Adipocyte (in vitro differentiated cells): ENCODE measurements around the gene PRSS50.

Source experiments
- DNase-seq: peaks from one replicate; pipeline ENCODE4 v3.0.0-alpha.2; 2015; ENCODE audit warnings: low read depth
- H3K27me3 ChIP-seq: replicated peaks from 2 replicates; pipeline ENCODE4 v1.7.0; 2013; ENCODE audit warnings: mild to moderate bottlenecking, low read length, moderate library complexity; ENCODE audit not compliant: control insufficient read depth, insufficient read depth
- H3K36me3 ChIP-seq: 2 replicates; pipeline ENCODE4 v1.7.0; 2013; ENCODE audit warnings: low read length, mild to moderate bottlenecking, moderate library complexity; ENCODE audit not compliant: control insufficient read depth, insufficient read depth, severe bottlenecking
- H3K4me1 ChIP-seq: 2 replicates; pipeline ENCODE4 v1.7.0; 2013; ENCODE audit warnings: mild to moderate bottlenecking, low read length, moderate library complexity; ENCODE audit not compliant: control insufficient read depth, insufficient read depth
- H3K4me3 ChIP-seq: 2 replicates; pipeline ENCODE4 v1.7.0; 2013; ENCODE audit warnings: mild to moderate bottlenecking, low read length, moderate library complexity
- H3K9ac ChIP-seq: 2 replicates; pipeline ENCODE4 v1.7.0; 2013; ENCODE audit warnings: mild to moderate bottlenecking, low read length, moderate library complexity
- H3K9me3 ChIP-seq: 2 replicates; pipeline ENCODE4 v1.7.0; 2013; ENCODE audit warnings: mild to moderate bottlenecking, low read length, moderate library complexity; ENCODE audit not compliant: control insufficient read depth

PRSS50 gene

GRCh38 chr3:46680298-46680826, 37.3 kb downstream of the PRSS50 start:
- DNase-seq: no peak
- H3K9ac ChIP-seq: no peak overlapping the region
- H3K4me3 ChIP-seq: no peak overlapping the region
- H3K36me3 ChIP-seq: no peaks in the 10 kb centered on the region
- peaks cover 18% of the 10 kb centered on the region for H3K4me1 ChIP-seq
- H3K9me3 ChIP-seq: no peaks in the 10 kb centered on the region
- H3K27me3 ChIP-seq: no peaks in the 10 kb centered on the region

- Histone ChIP-seq H3K9me3 (no peaks in the 10 kb centered on the region), H3K27me3 (no peaks in the 10 kb centered on the region), H3K4me1 (peaks cover 18% of the 10 kb centered on the region), H3K4me3 (no peak overlapping the region), H3K9ac (no peak overlapping the region), H3K36me3 (no peaks in the 10 kb centered on the region)
- no peak for DNase-seq
Observed at GRCh38 chr3:46679681-46680080, 38.0 kb downstream of the PRSS50 start.

- Histone ChIP-seq H3K4me3 (no peak overlapping the region), H3K4me1 (peaks cover 18% of the 10 kb centered on the region), H3K27me3 (no peaks in the 10 kb centered on the region), H3K36me3 (no peaks in the 10 kb centered on the region), H3K9ac (no peak overlapping the region), H3K9me3 (no peaks in the 10 kb centered on the region)
- DNase-seq: no peak
Observed at GRCh38 chr3:46678280-46678679, 39.4 kb downstream of the PRSS50 start.

- no peak for DNase-seq
- Histone ChIP-seq H3K9me3 (no peaks in the 10 kb centered on the region), H3K4me3 (no peak overlapping the region), H3K36me3 (no peaks in the 10 kb centered on the region), H3K27me3 (no peaks in the 10 kb centered on the region), H3K4me1 (peaks cover 18% of the 10 kb centered on the region), H3K9ac (no peak overlapping the region)
Observed at GRCh38 chr3:46677411-46677726, 40.3 kb downstream of the PRSS50 start.

GRCh38 chr3:46676601-46677410, 40.9 kb downstream of the PRSS50 start:
- DNase-seq: no peak
- Histone ChIP-seq H3K4me1 (peaks cover 18% of the 10 kb centered on the region), H3K4me3 (no peak overlapping the region), H3K36me3 (no peaks in the 10 kb centered on the region), H3K9ac (no peak overlapping the region), H3K9me3 (no peaks in the 10 kb centered on the region), H3K27me3 (peaks cover 5% of the 10 kb centered on the region)

GRCh38 chr3:46675843-46676567, 41.7 kb downstream of the PRSS50 start:
- Histone ChIP-seq H3K4me3 (no peak overlapping the region), H3K27me3 (peaks cover 9% of the 10 kb centered on the region)
- peak; percentile 22 for DNase-seq

GRCh38 chr3:46675426-46675825, 42.2 kb downstream of the PRSS50 start:
- peaks cover 18% of the 10 kb centered on the region for H3K4me1 ChIP-seq
- no peaks in the 10 kb centered on the region for H3K9me3 ChIP-seq
- peaks cover 12% of the 10 kb centered on the region for H3K27me3 ChIP-seq
- no peak for DNase-seq
- H3K36me3 ChIP-seq: no peaks in the 10 kb centered on the region
- H3K9ac ChIP-seq: no peak overlapping the region
- H3K4me3 ChIP-seq: no peak overlapping the region

More at GRCh38 chr3:46675843-46676567, 41.7 kb downstream of the PRSS50 start:
- peaks cover 18% of the 10 kb centered on the region for H3K4me1 ChIP-seq
- H3K9ac ChIP-seq: no peak overlapping the region
- H3K9me3 ChIP-seq: no peaks in the 10 kb centered on the region
- H3K36me3 ChIP-seq: no peaks in the 10 kb centered on the region

- Histone ChIP-seq H3K27me3 (peaks cover 13% of the 10 kb centered on the region), H3K4me3 (no peak overlapping the region), H3K9ac (no peak overlapping the region), H3K4me1 (peaks cover 18% of the 10 kb centered on the region), H3K9me3 (no peaks in the 10 kb centered on the region), H3K36me3 (no peaks in the 10 kb centered on the region)
- no peak for DNase-seq
Observed at GRCh38 chr3:46674031-46674845, 43.4 kb downstream of the PRSS50 start.

- no peaks in the 10 kb centered on the region for H3K9me3 ChIP-seq
- DNase-seq: no peak
- peaks cover 13% of the 10 kb centered on the region for H3K27me3 ChIP-seq
- H3K36me3 ChIP-seq: no peaks in the 10 kb centered on the region
- H3K4me3 ChIP-seq: no peak overlapping the region
- peaks cover 18% of the 10 kb centered on the region for H3K4me1 ChIP-seq
- H3K9ac ChIP-seq: no peak overlapping the region
Observed at GRCh38 chr3:46673151-46674030, 44.3 kb downstream of the PRSS50 start.

GRCh38 chr3:46672349-46672695, 45.3 kb downstream of the PRSS50 start:
- Histone ChIP-seq H3K27me3 (peaks cover 13% of the 10 kb centered on the region), H3K9me3 (no peaks in the 10 kb centered on the region), H3K4me1 (peaks cover 12% of the 10 kb centered on the region), H3K4me3 (no peak overlapping the region), H3K36me3 (no peaks in the 10 kb centered on the region), H3K9ac (no peak overlapping the region)
- no peak for DNase-seq
